HEK293 (cell line): ENCODE data around the gene PKNOX1.

ENCODE experiments used
- CTCF ChIA-PET: fragments of 350-600 bp; formaldehyde crosslinking; extraction: SDS; loops from one replicate; lab custom pipeline; 2021; ENCODE audit warnings: antibody characterized with exemption; lab: Yijun Ruan, JAX
- POLR2A ChIA-PET: fragments of 300-600 bp; formaldehyde crosslinking; extraction: SDS; loops from one replicate; lab custom pipeline; 2020; ENCODE audit warnings: antibody characterized with exemption, inconsistent platforms; lab: Yijun Ruan, JAX
- H3K27ac ChIP-seq: fragments of 200-500 bp; sonication (Bioruptor generic); 2 replicates; pipeline ENCODE4 v1.5.1; 2014; ENCODE audit warnings: low read depth, low read length, control low read depth, inconsistent platforms; ENCODE audit errors: extremely low read depth
- H3K36me3 ChIP-seq, 2 experiments: fragments of 200-500 bp in 1 of 2; sonication (Bioruptor generic) in 1 of 2; 1 replicate in 1 of 2; 2 replicates in 1 of 2; pipeline ENCODE4 v1.5.1; 2014 to 2017; ENCODE audit warnings: inconsistent platforms in 2 of 2, low read length in 2 of 2; ENCODE audit not compliant: control insufficient read depth in 2 of 2, insufficient read depth in 1 of 2
- H3K4me1 ChIP-seq: fragments of 200-500 bp; sonication (Bioruptor generic); 2 replicates; pipeline ENCODE4 v1.5.1; 2014; ENCODE audit warnings: mild to moderate bottlenecking, low read length, inconsistent platforms; ENCODE audit not compliant: control insufficient read depth, insufficient read depth
- H3K4me3 ChIP-seq: 2 replicates; pipeline ENCODE4 v1.5.1; 2011; ENCODE audit warnings: low read depth, mild to moderate bottlenecking, control low read depth, low read length, moderate library complexity
- H3K9me3 ChIP-seq: fragments of 200-500 bp; sonication (Bioruptor generic); 2 replicates; pipeline ENCODE4 v1.5.1; 2014; ENCODE audit warnings: low read depth, low read length, inconsistent platforms; ENCODE audit not compliant: control insufficient read depth, insufficient read depth
- FEZF1 ChIP-seq: fragments of 450-650 bp; formaldehyde crosslinking; IDR thresholded peaks from 2 replicates; pipeline ENCODE4 v1.5.1; 2016; ENCODE audit warnings: missing biosample characterization, missing genetic modification characterization
- HOXA7 ChIP-seq: sonication (generic); formaldehyde crosslinking; IDR thresholded peaks from 2 replicates; pipeline ENCODE4 v1.8.1; 2022; ENCODE audit warnings: missing genetic modification reagents, borderline replicate concordance
- KLF10 ChIP-seq: fragments of 450-650 bp; IDR thresholded peaks from 2 replicates; pipeline ENCODE4 v1.5.1; 2018; ENCODE audit warnings: missing biosample characterization, mild to moderate bottlenecking, missing genetic modification characterization
- KLF7 ChIP-seq: fragments of 450-650 bp; formaldehyde crosslinking; IDR thresholded peaks from 2 replicates; pipeline ENCODE4 v1.5.1; 2016; ENCODE audit warnings: missing biosample characterization, missing genetic modification characterization, borderline replicate concordance
- SCRT2 ChIP-seq: fragments of 450-650 bp; formaldehyde crosslinking; IDR thresholded peaks from 2 replicates; pipeline ENCODE4 v1.5.1; 2016; ENCODE audit warnings: missing biosample characterization, missing genetic modification characterization
- ZBTB20 ChIP-seq: fragments of 450-650 bp; formaldehyde crosslinking; IDR thresholded peaks from 2 replicates; pipeline ENCODE4 v1.5.1; 2016; ENCODE audit warnings: missing biosample characterization, missing genetic modification characterization
- ZBTB48 ChIP-seq: fragments of 450-650 bp; formaldehyde crosslinking; IDR thresholded peaks from 2 replicates; pipeline ENCODE4 v1.5.1; 2016; ENCODE audit warnings: missing biosample characterization, missing genetic modification characterization
- ZNF223 ChIP-seq: fragments of 450-650 bp; formaldehyde crosslinking; IDR thresholded peaks from 2 replicates; pipeline ENCODE4 v1.5.1; 2016; ENCODE audit warnings: missing biosample characterization, missing genetic modification characterization
- ZNF37A ChIP-seq: fragments of 450-650 bp; IDR thresholded peaks from 2 replicates; pipeline ENCODE4 v1.5.1; 2018; ENCODE audit warnings: missing biosample characterization, missing genetic modification characterization
- ZNF404 ChIP-seq: fragments of 450-650 bp; formaldehyde crosslinking; IDR thresholded peaks from 2 replicates; pipeline ENCODE4 v1.5.1; 2017; ENCODE audit warnings: missing biosample characterization, missing genetic modification characterization
- ZNF423 ChIP-seq: fragments of 450-650 bp; formaldehyde crosslinking; IDR thresholded peaks from 2 replicates; pipeline ENCODE4 v1.5.1; 2016; ENCODE audit warnings: missing biosample characterization, missing genetic modification characterization
- ZNF433 ChIP-seq: fragments of 450-650 bp; formaldehyde crosslinking; IDR thresholded peaks from 2 replicates; pipeline ENCODE4 v1.5.1; 2016; ENCODE audit warnings: missing biosample characterization, missing genetic modification characterization, low read depth
- ZNF529 ChIP-seq: fragments of 450-650 bp; formaldehyde crosslinking; IDR thresholded peaks from 2 replicates; pipeline ENCODE4 v1.5.1; 2017; ENCODE audit warnings: missing genetic modification characterization, missing biosample characterization; ENCODE audit not compliant: insufficient replicate concordance
- ZNF571 ChIP-seq: fragments of 450-650 bp; formaldehyde crosslinking; IDR thresholded peaks from 2 replicates; pipeline ENCODE4 v1.5.0; 2017; ENCODE audit warnings: missing biosample characterization, missing genetic modification characterization
- ZNF626 ChIP-seq: fragments of 450-650 bp; sonication (Bioruptor Pico); formaldehyde crosslinking; IDR thresholded peaks from 2 replicates; pipeline ENCODE4 v1.5.1; 2018; ENCODE audit warnings: missing biosample characterization, missing genetic modification characterization, inconsistent platforms
- ZNF707 ChIP-seq: fragments of 450-650 bp; formaldehyde crosslinking; IDR thresholded peaks from 2 replicates; pipeline ENCODE4 v1.5.1; 2016; ENCODE audit warnings: missing biosample characterization, missing genetic modification characterization
- ZNF76 ChIP-seq: fragments of 450-650 bp; formaldehyde crosslinking; IDR thresholded peaks from 2 replicates; pipeline ENCODE4; 2016; ENCODE audit warnings: low read depth, missing biosample characterization, missing genetic modification characterization, borderline replicate concordance
- ZNF792 ChIP-seq: fragments of 450-650 bp; formaldehyde crosslinking; IDR thresholded peaks from 2 replicates; pipeline ENCODE4 v1.5.1; 2016; ENCODE audit warnings: missing biosample characterization, missing genetic modification characterization
- TF ChIP-seq, protein P1 (sequence below): IDR thresholded peaks from 2 replicates; pipeline ENCODE4 v1.6.1; 2011; ENCODE audit warnings: mild to moderate bottlenecking, low read depth, low read length, borderline replicate concordance
- TF ChIP-seq, protein P2 (sequence below): fragments of 450-650 bp; formaldehyde crosslinking; IDR thresholded peaks from 2 replicates; pipeline ENCODE4 v1.5.1; 2016; ENCODE audit warnings: missing biosample characterization, missing genetic modification characterization
- TF ChIP-seq, protein P3 (sequence below): fragments of 450-650 bp; formaldehyde crosslinking; IDR thresholded peaks from 2 replicates; pipeline ENCODE4 v1.5.1; 2016; ENCODE audit warnings: missing biosample characterization, missing genetic modification characterization
- TF ChIP-seq, protein P4 (sequence below): fragments of 450-650 bp; formaldehyde crosslinking; IDR thresholded peaks from 2 replicates; pipeline ENCODE4 v1.5.1; 2017; ENCODE audit warnings: missing biosample characterization, missing genetic modification characterization

Gene PKNOX1

DNA sequence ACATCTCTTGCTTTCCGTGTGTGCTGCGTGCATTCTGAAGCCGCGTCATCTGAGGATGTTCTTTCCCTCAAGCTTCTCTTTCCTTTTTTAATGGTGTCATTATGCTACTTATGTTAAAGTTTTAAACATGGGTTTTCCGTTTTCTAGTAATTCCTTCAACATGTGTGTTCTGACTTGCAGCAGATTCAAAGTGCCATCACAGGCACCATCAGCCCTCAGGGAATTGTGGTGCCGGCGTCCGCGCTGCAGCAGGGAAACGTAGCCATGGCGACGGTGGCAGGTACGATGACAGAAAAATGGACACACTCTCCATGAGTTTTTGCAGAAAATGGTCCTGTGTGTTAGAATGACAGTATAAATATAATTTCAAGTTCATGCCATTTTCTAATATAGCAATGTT is 42.4 kb downstream of the PKNOX1 start (continued):
- TF ChIP-seq ZNF404 (tag by site-specific recombination) (no peak), ZNF423 (tag by site-specific recombination) (no peak), SCRT2 (no peak), ZBTB20 (tag by site-specific recombination) (no peak), ZNF223 (tag by site-specific recombination) (no peak), FEZF1 (no peak), ZNF529 (tag by site-specific recombination) (no peak), ZNF433 (no peak)

DNA sequence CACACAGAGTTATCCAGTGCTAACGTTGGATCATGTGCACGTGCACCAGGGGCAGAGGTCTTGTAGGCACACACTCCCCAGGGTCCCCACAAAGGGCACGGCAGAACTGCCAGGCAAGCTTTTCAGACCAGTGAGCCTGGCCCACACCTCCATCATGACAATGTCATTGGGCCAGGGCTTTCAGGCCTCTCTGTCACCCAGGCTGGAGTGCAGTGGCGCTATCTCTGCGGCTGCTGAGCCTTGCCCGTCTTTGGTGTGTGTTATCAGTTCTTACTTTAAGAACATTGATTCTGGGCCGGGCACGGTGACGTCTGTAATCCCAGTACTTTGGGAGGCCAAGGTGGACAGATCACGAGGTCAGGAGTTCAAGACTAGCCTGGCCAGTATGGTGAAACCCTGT is 44.2 kb downstream of the PKNOX1 start:
- H3K36me3 ChIP-seq, result peaks cover 8 to 63% of the 10 kb centered on the region in 2 experiments
- no peak overlapping the region for H3K4me3 ChIP-seq
- no peak overlapping the region for H3K27ac ChIP-seq
- ChIA-PET POLR2A (no interaction called here), CTCF (no interaction called here)
- H3K4me1 ChIP-seq, result no peaks in the 10 kb centered on the region
- TF ChIP-seq ZNF37A (tag by site-specific recombination), result no peak
- TF ChIP-seq KLF10 (tag by site-specific recombination), result no peak
- TF ChIP-seq, protein P1, sequence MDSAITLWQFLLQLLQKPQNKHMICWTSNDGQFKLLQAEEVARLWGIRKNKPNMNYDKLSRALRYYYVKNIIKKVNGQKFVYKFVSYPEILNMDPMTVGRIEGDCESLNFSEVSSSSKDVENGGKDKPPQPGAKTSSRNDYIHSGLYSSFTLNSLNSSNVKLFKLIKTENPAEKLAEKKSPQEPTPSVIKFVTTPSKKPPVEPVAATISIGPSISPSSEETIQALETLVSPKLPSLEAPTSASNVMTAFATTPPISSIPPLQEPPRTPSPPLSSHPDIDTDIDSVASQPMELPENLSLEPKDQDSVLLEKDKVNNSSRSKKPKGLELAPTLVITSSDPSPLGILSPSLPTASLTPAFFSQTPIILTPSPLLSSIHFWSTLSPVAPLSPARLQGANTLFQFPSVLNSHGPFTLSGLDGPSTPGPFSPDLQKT, result no peak
- no peak for TF ChIP-seq ZNF223 (tag by site-specific recombination)
- TF ChIP-seq ZNF571 (tag by site-specific recombination), result no peak
- no peak for TF ChIP-seq ZNF626
- no peak for TF ChIP-seq ZNF423 (tag by site-specific recombination)
- TF ChIP-seq, protein P2, sequence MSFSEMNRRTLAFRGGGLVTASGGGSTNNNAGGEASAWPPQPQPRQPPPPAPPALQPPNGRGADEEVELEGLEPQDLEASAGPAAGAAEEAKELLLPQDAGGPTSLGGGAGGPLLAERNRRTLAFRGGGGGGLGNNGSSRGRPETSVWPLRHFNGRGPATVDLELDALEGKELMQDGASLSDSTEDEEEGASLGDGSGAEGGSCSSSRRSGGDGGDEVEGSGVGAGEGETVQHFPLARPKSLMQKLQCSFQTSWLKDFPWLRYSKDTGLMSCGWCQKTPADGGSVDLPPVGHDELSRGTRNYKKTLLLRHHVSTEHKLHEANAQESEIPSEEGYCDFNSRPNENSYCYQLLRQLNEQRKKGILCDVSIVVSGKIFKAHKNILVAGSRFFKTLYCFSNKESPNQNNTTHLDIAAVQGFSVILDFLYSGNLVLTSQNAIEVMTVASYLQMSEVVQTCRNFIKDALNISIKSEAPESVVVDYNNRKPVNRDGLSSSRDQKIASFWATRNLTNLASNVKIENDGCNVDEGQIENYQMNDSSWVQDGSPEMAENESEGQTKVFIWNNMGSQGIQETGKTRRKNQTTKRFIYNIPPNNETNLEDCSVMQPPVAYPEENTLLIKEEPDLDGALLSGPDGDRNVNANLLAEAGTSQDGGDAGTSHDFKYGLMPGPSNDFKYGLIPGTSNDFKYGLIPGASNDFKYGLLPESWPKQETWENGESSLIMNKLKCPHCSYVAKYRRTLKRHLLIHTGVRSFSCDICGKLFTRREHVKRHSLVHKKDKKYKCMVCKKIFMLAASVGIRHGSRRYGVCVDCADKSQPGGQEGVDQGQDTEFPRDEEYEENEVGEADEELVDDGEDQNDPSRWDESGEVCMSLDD, result no peak
- no peak for TF ChIP-seq HOXA7 (CRISPR knock-in tag)
- no peaks in the 10 kb centered on the region for H3K9me3 ChIP-seq

DNA sequence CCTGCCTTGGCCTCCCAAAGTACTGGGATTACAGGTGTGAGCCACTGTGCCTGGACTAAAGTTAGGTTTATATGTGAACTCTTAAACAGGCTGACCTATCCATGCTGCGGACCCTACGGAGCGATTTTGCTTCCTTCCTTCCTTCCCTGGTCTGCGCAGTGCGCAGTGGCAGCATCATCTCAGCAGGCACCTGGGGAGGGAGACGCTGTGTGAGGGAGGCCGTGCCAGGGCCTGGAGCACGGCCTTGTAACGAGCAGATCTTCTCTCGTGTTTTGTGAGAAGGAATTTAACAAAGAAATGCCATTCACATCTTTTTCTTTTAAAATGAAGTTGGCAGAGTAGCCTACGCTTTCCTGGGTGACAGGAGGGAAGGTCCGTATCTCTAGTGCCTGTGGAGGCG is 45.8 kb downstream of the PKNOX1 start:
- Histone ChIP-seq H3K4me1 (no peaks in the 10 kb centered on the region), H3K27ac (no peak overlapping the region), H3K9me3 (no peaks in the 10 kb centered on the region), H3K36me3 (peaks cover 4 to 68% of the 10 kb centered on the region in 2 experiments; a peak in 2 of 3 replicates), H3K4me3 (no peak overlapping the region)
- CTCF ChIA-PET, result interaction anchor here (0.7 kb wide), 1 partner anchor 127 kb away, joined by 3 read pairs; no protein-coding TSS in a partner anchor
- no peak for TF ChIP-seq ZNF707 (tag by site-specific recombination)
- TF ChIP-seq ZNF76 (tag by site-specific recombination), result no peak
- no peak for TF ChIP-seq ZBTB48 (tag by site-specific recombination)
- no peak for TF ChIP-seq ZNF792
- TF ChIP-seq, protein P3, sequence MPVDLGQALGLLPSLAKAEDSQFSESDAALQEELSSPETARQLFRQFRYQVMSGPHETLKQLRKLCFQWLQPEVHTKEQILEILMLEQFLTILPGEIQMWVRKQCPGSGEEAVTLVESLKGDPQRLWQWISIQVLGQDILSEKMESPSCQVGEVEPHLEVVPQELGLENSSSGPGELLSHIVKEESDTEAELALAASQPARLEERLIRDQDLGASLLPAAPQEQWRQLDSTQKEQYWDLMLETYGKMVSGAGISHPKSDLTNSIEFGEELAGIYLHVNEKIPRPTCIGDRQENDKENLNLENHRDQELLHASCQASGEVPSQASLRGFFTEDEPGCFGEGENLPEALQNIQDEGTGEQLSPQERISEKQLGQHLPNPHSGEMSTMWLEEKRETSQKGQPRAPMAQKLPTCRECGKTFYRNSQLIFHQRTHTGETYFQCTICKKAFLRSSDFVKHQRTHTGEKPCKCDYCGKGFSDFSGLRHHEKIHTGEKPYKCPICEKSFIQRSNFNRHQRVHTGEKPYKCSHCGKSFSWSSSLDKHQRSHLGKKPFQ (tag by site-specific recombination), result no peak
- TF ChIP-seq, protein P4, sequence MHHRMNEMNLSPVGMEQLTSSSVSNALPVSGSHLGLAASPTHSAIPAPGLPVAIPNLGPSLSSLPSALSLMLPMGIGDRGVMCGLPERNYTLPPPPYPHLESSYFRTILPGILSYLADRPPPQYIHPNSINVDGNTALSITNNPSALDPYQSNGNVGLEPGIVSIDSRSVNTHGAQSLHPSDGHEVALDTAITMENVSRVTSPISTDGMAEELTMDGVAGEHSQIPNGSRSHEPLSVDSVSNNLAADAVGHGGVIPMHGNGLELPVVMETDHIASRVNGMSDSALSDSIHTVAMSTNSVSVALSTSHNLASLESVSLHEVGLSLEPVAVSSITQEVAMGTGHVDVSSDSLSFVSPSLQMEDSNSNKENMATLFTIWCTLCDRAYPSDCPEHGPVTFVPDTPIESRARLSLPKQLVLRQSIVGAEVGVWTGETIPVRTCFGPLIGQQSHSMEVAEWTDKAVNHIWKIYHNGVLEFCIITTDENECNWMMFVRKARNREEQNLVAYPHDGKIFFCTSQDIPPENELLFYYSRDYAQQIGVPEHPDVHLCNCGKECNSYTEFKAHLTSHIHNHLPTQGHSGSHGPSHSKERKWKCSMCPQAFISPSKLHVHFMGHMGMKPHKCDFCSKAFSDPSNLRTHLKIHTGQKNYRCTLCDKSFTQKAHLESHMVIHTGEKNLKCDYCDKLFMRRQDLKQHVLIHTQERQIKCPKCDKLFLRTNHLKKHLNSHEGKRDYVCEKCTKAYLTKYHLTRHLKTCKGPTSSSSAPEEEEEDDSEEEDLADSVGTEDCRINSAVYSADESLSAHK, result no peak
- TF ChIP-seq KLF7 (tag by site-specific recombination), result no peak
- no peak for TF ChIP-seq HOXA7 (CRISPR knock-in tag)
- POLR2A ChIA-PET, result no interaction called here
